GM21528 (cell line): ENCODE results near the gene CYP19A1.
"Not testable (repeated sequence)": the region's sequence is repeated elsewhere in the genome, so short reads cannot be mapped to it uniquely, and the experiment has no call there.

Source experiments
- ATAC-seq: cut with Tn5 transposase; IDR thresholded peaks from one replicate; pipeline ENCODE4 v1.9.1; 2021; ENCODE audit warnings: mild to moderate bottlenecking, moderate library complexity; ENCODE audit not compliant: unreplicated experiment, low FRiP score

CYP19A1 gene

DNA sequence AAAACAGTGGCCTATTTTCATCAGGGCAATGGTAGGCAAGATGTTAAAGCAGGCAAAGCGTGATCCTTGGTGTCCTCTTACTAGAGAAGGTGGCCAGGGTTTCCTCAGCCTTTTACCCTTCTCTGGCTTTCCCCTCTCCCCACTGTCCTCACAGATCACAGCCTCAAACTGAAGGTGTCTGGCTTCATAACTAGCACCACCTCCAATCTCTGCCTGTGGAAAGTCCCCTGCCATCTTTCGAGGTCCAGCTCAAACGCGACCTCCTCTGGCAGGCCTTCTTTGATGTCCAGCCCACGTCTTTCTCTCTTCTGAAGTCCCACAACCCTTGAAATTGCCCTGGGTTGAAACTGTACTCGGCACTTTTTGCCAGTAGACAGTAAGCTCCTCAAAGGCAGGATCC, 35.9 kb downstream of the CYP19A1 start:
- no peak for ATAC-seq

- ATAC-seq: no peak
Measured at GRCh38 chr15:51299187-51300015, 39.0 kb downstream of the CYP19A1 start.

- ATAC-seq: no peak
Measured at GRCh38 chr15:51298620-51299019, 39.8 kb downstream of the CYP19A1 start.

DNA sequence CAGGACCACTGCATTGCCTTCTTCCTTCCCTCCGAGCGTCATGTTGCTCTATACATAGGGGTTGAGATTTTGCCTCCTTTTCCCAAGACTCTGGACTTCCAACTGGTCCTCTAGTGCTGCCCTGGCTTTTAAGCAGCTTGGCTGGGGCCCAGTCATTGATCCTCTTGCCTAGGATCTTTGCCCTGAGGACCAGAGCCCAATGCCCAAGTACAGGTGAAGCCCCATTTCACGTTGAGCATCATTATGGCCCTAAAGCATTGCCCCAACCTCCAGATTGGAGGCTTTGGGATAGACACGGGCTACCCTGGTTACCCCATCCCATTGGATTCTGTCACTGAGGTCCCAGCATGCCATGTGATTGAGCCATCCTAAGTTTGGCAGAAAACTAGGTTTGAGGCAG, 47.7 kb downstream of the CYP19A1 start:
- no peak for ATAC-seq

GRCh38 chr15:51289290-51289689, 49.1 kb downstream of the CYP19A1 start:
- no peak for ATAC-seq

DNA sequence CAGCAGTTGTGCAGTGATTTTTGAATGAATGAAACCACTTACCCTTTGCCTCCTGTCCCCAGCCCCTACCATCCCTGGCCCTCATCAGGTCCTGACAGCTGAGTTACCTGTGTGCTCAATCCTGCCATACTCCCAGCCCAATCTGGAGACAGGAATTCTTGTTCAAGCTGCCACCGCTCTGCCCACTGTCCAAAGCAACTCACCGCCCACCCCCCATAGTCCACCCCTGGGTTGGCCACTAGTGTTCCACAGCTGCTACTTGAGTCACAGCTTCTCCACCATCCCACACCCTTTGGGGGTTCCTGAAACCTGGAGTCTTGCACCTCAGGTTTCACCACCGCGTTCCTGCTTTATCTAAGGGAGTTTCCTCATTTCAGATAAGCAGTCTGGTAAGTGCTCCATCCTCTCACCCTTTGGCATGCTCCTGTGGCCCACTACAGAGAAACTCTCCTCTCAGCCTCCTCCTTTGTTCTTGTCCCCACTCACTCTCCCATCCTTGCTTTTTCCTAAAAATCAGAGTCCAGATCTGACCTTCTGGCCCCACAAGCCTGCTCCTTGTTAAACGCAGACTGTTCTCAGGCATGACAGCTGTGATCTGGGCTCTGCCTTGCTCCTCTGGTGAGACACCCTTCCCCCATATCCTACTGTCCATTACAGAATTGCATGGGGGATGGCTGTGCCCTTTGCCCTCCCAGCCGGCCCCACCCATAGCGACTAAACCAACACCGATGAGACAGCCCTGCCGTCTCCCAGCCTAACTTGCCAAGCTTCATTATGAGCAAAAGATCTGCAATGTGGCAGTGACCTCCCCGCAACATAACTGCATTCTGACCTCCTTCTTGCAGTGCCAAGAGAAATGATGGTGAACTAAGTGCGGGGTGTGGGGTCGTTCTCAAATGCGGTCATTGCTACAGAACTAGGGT, 50.0 kb downstream of the CYP19A1 start:
- no peak for ATAC-seq

- no peak for ATAC-seq
Measured at GRCh38 chr15:51286816-51287215, 51.6 kb downstream of the CYP19A1 start.

- ATAC-seq: no peak
Measured at GRCh38 chr15:51285399-51285798, 53.0 kb downstream of the CYP19A1 start.

- ATAC-seq: no peak
Measured at GRCh38 chr15:51284871-51285270, 53.5 kb downstream of the CYP19A1 start.

GRCh38 chr15:51283026-51283425, 55.4 kb downstream of the CYP19A1 start:
- ATAC-seq: no peak

DNA sequence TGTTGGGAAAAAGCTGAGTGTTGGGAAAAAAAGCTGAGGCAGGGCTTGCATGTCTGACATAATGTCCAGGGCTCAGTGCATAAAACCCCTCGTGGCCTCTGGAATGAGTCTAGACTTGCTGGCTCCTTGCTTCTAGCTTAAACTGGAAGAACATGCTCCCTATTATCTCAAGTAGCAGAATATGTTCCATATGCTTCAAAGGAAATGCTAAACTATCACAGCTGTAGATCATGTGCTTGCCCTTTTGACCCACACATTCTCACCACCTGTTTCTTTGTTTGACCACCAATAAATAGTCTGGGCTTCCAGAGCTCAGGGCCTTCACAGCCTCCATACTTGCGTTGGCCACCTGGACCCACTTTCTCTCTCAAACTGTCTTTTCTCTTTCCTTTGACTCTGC, 56.2 kb downstream of the CYP19A1 start:
- not testable (repeated sequence) for ATAC-seq

GRCh38 chr15:51281368-51281967, 56.9 kb downstream of the CYP19A1 start:
- no peak for ATAC-seq

DNA sequence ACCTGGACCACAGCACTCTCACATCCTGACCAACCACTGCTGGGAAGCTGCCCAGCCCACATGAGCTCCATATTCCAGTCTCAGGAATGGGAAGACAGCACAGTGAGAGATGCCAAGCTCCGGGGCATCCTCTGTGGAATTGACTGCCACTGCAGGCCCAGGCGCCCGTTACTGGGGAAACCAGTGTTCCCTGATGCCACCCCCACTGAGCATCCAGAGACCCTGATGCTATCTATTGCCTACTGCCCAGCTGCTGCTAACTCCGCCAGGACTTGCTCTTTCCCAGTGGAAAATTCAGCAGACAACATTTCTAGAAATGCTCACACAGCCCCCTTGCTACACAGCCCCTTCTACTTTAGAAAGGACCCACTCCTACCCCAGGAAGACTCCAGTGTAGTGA, 57.6 kb downstream of the CYP19A1 start:
- ATAC-seq: no peak

DNA sequence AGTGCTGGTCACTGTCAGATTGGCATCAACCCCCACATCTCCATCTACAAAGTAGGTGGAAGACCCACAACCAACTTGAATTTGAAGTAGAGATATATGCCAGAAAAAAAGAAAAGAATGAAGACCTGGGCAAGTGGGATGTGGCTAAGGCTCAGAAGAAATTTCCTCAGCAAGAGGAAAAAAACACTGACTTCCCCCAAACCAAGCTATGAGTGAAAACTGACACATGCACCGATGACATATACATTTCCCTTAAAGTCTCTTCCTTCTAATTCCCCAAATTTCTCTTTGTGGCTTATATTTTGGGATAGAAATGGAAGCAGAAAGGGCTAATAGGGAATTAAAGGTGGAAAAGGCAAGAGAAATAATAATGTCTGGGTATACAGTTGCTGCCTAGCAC, 59.0 kb downstream of the CYP19A1 start:
- no peak for ATAC-seq

DNA sequence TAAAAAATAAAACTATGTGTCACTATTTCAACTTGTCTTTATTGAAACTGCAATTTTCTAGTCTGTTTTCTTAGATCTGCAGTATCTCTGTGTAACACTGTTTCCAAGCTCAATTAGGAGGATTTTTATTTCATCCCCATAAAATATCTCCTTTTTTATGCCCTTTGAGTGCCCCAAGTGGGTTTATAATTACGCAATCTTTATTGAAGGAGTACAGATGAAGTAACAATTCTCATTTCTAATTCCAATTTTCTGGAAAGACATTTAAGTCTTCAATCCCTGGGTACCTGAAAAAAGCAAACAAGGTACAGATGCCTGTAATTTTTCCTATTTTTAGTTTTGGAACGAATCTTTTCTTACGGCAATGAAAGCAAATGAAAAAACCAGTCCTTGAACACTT, 61.3 kb downstream of the CYP19A1 start:
- no peak for ATAC-seq

GRCh38 chr15:51274956-51275355, 63.4 kb downstream of the CYP19A1 start:
- ATAC-seq: no peak

GRCh38 chr15:51270706-51271105, 67.7 kb downstream of the CYP19A1 start:
- no peak for ATAC-seq

DNA sequence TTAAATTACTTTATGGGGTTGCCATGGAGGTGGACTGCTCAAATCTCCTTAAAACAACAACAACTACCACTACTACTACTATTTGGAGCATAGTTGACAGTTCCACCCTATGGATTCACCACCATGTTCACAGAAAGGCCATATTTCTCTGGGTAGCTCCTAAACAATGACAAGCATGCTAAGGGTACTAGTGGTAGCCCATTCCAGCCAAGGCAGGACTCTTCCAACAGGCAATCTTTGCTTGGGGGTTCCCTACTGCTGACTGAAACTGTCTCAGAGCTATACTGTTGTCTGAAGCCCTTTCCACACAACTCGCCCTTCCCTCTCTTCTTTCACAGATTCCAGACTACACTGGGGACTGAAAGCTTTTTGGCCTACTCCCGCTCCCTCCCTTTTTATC, 68.9 kb downstream of the CYP19A1 start:
- no peak for ATAC-seq

- ATAC-seq: no peak
Measured at GRCh38 chr15:51267703-51268083, 70.7 kb downstream of the CYP19A1 start.

DNA sequence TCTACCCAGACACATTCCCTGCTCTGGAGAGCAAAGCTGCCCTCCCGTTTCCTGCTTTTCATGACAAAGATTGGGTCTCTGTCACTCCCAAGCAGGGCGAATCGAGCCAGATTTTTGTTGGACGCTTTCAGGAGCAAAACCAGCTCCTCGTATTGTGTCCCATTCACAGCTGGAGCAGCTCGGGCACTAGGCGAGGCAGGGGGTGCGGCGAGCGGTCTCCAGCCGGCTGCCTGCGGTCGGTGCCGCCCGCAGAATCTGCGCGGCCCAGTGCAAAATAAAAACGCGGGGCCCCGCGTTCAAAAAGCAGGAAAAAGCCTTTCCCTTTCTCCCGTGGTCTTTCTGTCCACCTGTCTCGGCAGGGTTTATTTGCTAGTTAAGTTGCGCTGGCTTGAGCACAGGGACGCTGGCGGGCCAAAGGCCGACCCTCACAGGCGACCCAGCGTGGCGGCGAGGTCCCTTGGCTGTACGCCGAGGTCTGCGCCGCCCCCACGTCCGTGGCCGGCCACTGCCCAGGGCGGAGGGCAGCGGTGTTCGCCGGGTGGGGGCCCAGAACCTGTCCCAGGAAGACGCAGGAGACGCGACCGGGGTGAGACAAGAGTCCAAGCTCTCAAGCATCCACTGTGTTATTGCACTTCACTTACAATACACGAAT, 71.2 kb downstream of the CYP19A1 start:
- ATAC-seq: no peak

- ATAC-seq: no peak
Measured at GRCh38 chr15:51266656-51267050, 71.7 kb downstream of the CYP19A1 start.
